NCI-H1694 treated with DMSO at 0.1 percent for 48 hours (cell line): ENCODE results near the gene SUGCT.
"Not testable (repeated sequence)": the region's sequence is repeated elsewhere in the genome, so short reads cannot be mapped to it uniquely, and the experiment has no call there.

Source experiments
- DNase-seq: peaks from one replicate; lab custom pipeline; 2025; lab: John Stamatoyannopoulos, UW

Gene SUGCT

GRCh38 chr7:40267583-40267982 is 132.8 kb downstream of the SUGCT start:
- no peak for DNase-seq

- not testable (repeated sequence) for DNase-seq
Observed at GRCh38 chr7:40268810-40269209, 134.0 kb downstream of the SUGCT start.

GRCh38 chr7:40276061-40276460 is 141.3 kb downstream of the SUGCT start:
- DNase-seq: no peak

GRCh38 chr7:40279991-40280390 is 145.2 kb downstream of the SUGCT start:
- DNase-seq: no peak

GRCh38 chr7:40282858-40283257 is 148.1 kb downstream of the SUGCT start:
- no peak for DNase-seq

- DNase-seq: no peak
Observed at GRCh38 chr7:40283391-40283790, 148.6 kb downstream of the SUGCT start.

GRCh38 chr7:40288827-40289226 is 154.0 kb downstream of the SUGCT start:
- DNase-seq: no peak

- DNase-seq: no peak
Observed at GRCh38 chr7:40297741-40298311, 163.0 kb downstream of the SUGCT start.

- DNase-seq: no peak
Observed at GRCh38 chr7:40298421-40298820, 163.6 kb downstream of the SUGCT start.

- no peak for DNase-seq
Observed at GRCh38 chr7:40299097-40299496, 164.3 kb downstream of the SUGCT start.

GRCh38 chr7:40300146-40300670 is 165.4 kb downstream of the SUGCT start:
- DNase-seq: no peak

- DNase-seq: no peak
Observed at GRCh38 chr7:40301486-40302068, 166.8 kb downstream of the SUGCT start.

- DNase-seq: no peak
Observed at GRCh38 chr7:40303996-40304395, 169.2 kb downstream of the SUGCT start.

GRCh38 chr7:40305229-40305628 is 170.4 kb downstream of the SUGCT start:
- no peak for DNase-seq

- no peak for DNase-seq
Observed at GRCh38 chr7:40306025-40306424, 171.2 kb downstream of the SUGCT start.

GRCh38 chr7:40306596-40306995 is 171.8 kb downstream of the SUGCT start:
- DNase-seq: no peak

- no peak for DNase-seq
Observed at GRCh38 chr7:40310258-40310657, 175.5 kb downstream of the SUGCT start.

GRCh38 chr7:40311307-40311706 is 176.5 kb downstream of the SUGCT start:
- no peak for DNase-seq

GRCh38 chr7:40315277-40315676 is 180.5 kb downstream of the SUGCT start:
- no peak for DNase-seq

GRCh38 chr7:40316176-40316575 is 181.4 kb downstream of the SUGCT start:
- DNase-seq: no peak

GRCh38 chr7:40324914-40325313 is 190.1 kb downstream of the SUGCT start:
- no peak for DNase-seq

- no peak for DNase-seq
Observed at GRCh38 chr7:40327113-40327512, 192.3 kb downstream of the SUGCT start.

GRCh38 chr7:40327873-40328272 is 193.1 kb downstream of the SUGCT start:
- no peak for DNase-seq

GRCh38 chr7:40329601-40330153 is 194.9 kb downstream of the SUGCT start:
- peak; percentile 59 for DNase-seq
